Suprapubic skin (tissue), 4 donors: Measurements from ENCODE around the gene NUCB1.

Experiments
- EP300 ChIP-seq: sonication (generic); formaldehyde crosslinking; IDR thresholded peaks from one replicate; pipeline ENCODE4 v1.6.1; 2017; ENCODE audit warnings: antibody characterized with exemption
- POLR2AphosphoS5 ChIP-seq, 3 donors: sonication (generic); formaldehyde crosslinking; IDR thresholded peaks; one replicate each; pipeline ENCODE4 v1.6.1; 2017; ENCODE audit warnings: antibody characterized with exemption in 3 of 3
- TF ChIP-seq, protein P1 (sequence below), 2 donors: fragments of 200-600 bp in 1 of 2; fragments of 450-650 bp in 1 of 2; sonication (generic) in 1 of 2; IDR thresholded peaks; one replicate each; pipeline ENCODE4 v1.5.1; 2016 to 2019; ENCODE audit warnings: antibody characterized with exemption in 2 of 2, mild to moderate bottlenecking in 1 of 2, moderate library complexity in 1 of 2

- TF ChIP-seq EP300 (no peak), POLR2AphosphoS5 (IDR thresholded peaks at IDR 0.05) (no peak)
- TF ChIP-seq, protein P1, sequence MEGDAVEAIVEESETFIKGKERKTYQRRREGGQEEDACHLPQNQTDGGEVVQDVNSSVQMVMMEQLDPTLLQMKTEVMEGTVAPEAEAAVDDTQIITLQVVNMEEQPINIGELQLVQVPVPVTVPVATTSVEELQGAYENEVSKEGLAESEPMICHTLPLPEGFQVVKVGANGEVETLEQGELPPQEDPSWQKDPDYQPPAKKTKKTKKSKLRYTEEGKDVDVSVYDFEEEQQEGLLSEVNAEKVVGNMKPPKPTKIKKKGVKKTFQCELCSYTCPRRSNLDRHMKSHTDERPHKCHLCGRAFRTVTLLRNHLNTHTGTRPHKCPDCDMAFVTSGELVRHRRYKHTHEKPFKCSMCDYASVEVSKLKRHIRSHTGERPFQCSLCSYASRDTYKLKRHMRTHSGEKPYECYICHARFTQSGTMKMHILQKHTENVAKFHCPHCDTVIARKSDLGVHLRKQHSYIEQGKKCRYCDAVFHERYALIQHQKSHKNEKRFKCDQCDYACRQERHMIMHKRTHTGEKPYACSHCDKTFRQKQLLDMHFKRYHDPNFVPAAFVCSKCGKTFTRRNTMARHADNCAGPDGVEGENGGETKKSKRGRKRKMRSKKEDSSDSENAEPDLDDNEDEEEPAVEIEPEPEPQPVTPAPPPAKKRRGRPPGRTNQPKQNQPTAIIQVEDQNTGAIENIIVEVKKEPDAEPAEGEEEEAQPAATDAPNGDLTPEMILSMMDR (IDR thresholded peaks at IDR 0.05): no peak
These were observed 26.8 kb downstream of the NUCB1 start for GRCh38 chr19:48926909-48927308.
